HUES48 (cell line): ENCODE measurements around the gene ABCB8.

Experiments used
- H3K27ac ChIP-seq: one replicate; pipeline ENCODE4 v1.7.0; 2013; ENCODE audit warnings: low read depth, low read length, inconsistent platforms
- H3K27me3 ChIP-seq: 2 replicates; pipeline ENCODE4 v1.6.1; 2013; ENCODE audit warnings: mild to moderate bottlenecking, low read length; ENCODE audit not compliant: control insufficient read depth, insufficient read depth
- H3K36me3 ChIP-seq: 2 replicates; pipeline ENCODE4 v1.6.1; 2013; ENCODE audit warnings: low read length; ENCODE audit not compliant: control insufficient read depth, insufficient read depth
- H3K4me1 ChIP-seq: 2 replicates; pipeline ENCODE4 v1.6.1; 2013; ENCODE audit warnings: mild to moderate bottlenecking, low read length; ENCODE audit not compliant: control insufficient read depth, insufficient read depth
- H3K4me3 ChIP-seq: 2 replicates; pipeline ENCODE4 v1.5.1; 2013; ENCODE audit warnings: mild to moderate bottlenecking, low read depth, low read length
- H3K9ac ChIP-seq: 2 replicates; pipeline ENCODE4 v1.6.1; 2013; ENCODE audit warnings: mild to moderate bottlenecking, low read depth, low read length, moderate library complexity
- H3K9me3 ChIP-seq: 2 replicates; pipeline ENCODE4 v1.6.1; 2013; ENCODE audit warnings: low read length; ENCODE audit not compliant: control insufficient read depth, insufficient read depth

ABCB8 gene

GRCh38 chr7:151064993-151065392 lies 36.7 kb downstream of the ABCB8 start:
- Histone ChIP-seq H3K4me1 (peaks cover 31% of the 10 kb centered on the region), H3K4me3 (no peak overlapping the region), H3K9ac (no peak overlapping the region), H3K36me3 (peaks cover 53% of the 10 kb centered on the region), H3K27me3 (no peaks in the 10 kb centered on the region), H3K9me3 (no peaks in the 10 kb centered on the region), H3K27ac (no peak overlapping the region)

GRCh38 chr7:151065516-151065915 lies 37.3 kb downstream of the ABCB8 start:
- Histone ChIP-seq H3K36me3 (peaks cover 59% of the 10 kb centered on the region), H3K27ac (no peak overlapping the region), H3K4me1 (peaks cover 29% of the 10 kb centered on the region), H3K9ac (no peak overlapping the region), H3K4me3 (no peak overlapping the region), H3K9me3 (no peaks in the 10 kb centered on the region), H3K27me3 (no peaks in the 10 kb centered on the region)

- peaks cover 68% of the 10 kb centered on the region for H3K36me3 ChIP-seq
- H3K9me3 ChIP-seq = no peaks in the 10 kb centered on the region
- no peak overlapping the region for H3K27ac ChIP-seq
- H3K27me3 ChIP-seq = no peaks in the 10 kb centered on the region
- H3K4me3 ChIP-seq = no peak overlapping the region
- H3K4me1 ChIP-seq = peaks cover 20% of the 10 kb centered on the region
- no peak overlapping the region for H3K9ac ChIP-seq
These were observed 38.2 kb downstream of the ABCB8 start for GRCh38 chr7:151066273-151066974.

DNA sequence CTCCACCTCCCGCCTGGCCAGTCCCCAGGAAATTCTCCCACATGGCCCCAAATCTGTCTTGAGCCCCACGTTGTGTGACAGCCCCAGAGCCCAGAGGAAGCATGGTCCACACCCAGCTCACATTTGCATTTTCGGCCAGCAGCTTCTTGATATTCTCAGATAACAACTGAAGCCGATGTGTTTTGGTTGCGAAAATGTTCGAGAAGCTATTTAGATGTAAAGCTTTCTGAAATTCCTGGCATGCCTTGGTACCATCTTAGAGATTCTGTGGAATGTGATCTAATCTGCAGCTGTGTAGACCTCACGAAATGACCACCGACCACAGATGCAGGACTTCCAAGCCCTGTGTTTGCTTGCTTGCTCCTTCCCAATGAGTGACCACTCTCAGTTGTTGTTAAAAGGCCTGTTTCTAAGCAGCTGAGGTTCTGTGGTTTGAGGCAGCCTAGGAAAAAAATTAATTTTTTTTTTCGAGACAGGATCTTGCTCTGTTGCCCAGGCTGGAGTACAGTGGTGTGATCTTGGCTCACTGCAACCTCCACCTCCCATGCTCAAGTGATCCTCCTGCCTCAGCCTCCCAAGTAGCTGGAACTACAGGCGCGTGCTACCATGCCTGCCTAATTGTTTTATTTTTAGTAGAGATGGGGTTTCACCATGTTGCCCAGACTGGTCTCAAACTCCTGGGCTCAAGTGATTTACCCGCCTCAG lies 40.0 kb downstream of the ABCB8 start:
- Histone ChIP-seq H3K4me3 (no peak overlapping the region), H3K27ac (peak overlapping the region; percentile 67), H3K4me1 (peaks cover 10% of the 10 kb centered on the region), H3K36me3 (peaks cover 84% of the 10 kb centered on the region), H3K9ac (no peak overlapping the region), H3K27me3 (no peaks in the 10 kb centered on the region), H3K9me3 (no peaks in the 10 kb centered on the region)

- Histone ChIP-seq H3K9me3 (no peaks in the 10 kb centered on the region), H3K4me3 (no peak overlapping the region), H3K27me3 (no peaks in the 10 kb centered on the region), H3K9ac (no peak overlapping the region), H3K27ac (no peak overlapping the region), H3K36me3 (peaks cover 96% of the 10 kb centered on the region), H3K4me1 (peaks cover 7% of the 10 kb centered on the region)
These were observed 41.8 kb downstream of the ABCB8 start for GRCh38 chr7:151069841-151070573.

DNA sequence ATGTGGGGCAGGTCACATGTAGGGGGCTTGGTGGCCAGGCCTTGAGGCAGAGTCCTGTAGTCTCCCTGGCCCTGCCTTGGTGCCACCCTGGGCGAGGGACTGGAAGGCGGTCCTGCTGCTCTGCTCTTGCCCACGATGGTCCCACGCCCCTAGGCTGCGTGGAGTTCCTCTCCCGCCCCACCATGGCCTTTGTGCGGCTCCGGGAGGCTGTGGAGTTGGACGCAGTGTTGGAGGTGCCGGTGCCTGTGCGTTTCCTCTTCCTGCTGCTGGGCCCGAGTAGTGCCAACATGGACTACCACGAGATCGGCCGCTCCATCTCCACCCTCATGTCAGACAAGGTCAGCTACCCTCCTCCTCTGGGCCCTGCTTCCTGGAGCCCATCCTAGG lies 42.3 kb downstream of the ABCB8 start:
- H3K9ac ChIP-seq = no peak overlapping the region
- peaks cover 95% of the 10 kb centered on the region for H3K36me3 ChIP-seq
- H3K27ac ChIP-seq = no peak overlapping the region
- H3K27me3 ChIP-seq = no peaks in the 10 kb centered on the region
- H3K9me3 ChIP-seq = no peaks in the 10 kb centered on the region
- peaks cover 7% of the 10 kb centered on the region for H3K4me1 ChIP-seq
- H3K4me3 ChIP-seq = no peak overlapping the region

GRCh38 chr7:151071032-151071866 lies 43.0 kb downstream of the ABCB8 start:
- H3K4me1 ChIP-seq = peaks cover 7% of the 10 kb centered on the region
- no peak overlapping the region for H3K4me3 ChIP-seq
- H3K27ac ChIP-seq = no peak overlapping the region
- H3K9me3 ChIP-seq = no peaks in the 10 kb centered on the region
- H3K9ac ChIP-seq = no peak overlapping the region
- peaks cover 93% of the 10 kb centered on the region for H3K36me3 ChIP-seq
- H3K27me3 ChIP-seq = no peaks in the 10 kb centered on the region

- Histone ChIP-seq H3K4me3 (no peak overlapping the region), H3K27ac (no peak overlapping the region), H3K36me3 (peaks cover 69% of the 10 kb centered on the region)
These were observed 45.7 kb downstream of the ABCB8 start for GRCh38 chr7:151073990-151074389.

DNA sequence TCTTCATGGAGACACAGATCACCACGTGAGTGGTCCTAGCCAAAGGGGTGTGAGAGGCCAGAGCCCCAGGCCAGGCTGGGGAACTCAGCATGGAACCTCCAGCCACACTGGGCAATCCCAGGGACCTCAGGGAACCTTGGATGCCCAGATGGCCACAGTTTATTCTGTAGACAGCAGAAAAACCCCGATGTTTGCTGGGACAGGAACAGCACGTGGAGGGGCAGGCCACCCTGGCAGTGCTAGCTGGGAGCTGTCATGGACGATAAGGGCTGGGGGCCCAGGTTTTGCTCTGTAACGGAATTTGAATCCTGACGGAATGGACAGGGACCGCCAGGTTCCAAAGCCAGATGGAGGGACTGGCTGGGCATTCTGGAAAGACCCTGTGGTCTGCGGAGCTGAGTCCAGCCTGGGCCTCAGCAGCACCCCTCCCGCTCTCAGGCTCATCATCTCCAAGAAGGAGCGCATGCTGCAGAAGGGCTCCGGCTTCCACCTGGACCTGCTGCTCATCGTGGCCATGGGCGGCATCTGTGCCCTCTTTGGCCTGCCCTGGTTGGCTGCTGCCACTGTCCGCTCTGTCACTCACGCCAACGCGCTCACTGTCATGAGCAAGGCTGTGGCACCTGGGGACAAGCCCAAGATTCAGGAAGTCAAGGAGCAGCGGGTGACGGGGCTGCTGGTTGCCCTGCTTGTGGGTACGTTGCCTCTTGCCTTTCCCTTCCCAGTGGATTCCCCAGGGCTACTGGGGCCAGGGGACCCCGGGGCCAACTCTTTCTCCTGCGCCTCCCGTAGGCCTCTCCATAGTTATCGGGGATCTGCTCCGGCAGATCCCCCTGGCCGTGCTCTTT lies 46.8 kb downstream of the ABCB8 start:
- no peak overlapping the region for H3K4me3 ChIP-seq
- no peaks in the 10 kb centered on the region for H3K27me3 ChIP-seq
- H3K27ac ChIP-seq = no peak overlapping the region
- H3K36me3 ChIP-seq = peaks cover 58% of the 10 kb centered on the region
- H3K9ac ChIP-seq = no peak overlapping the region
- H3K4me1 ChIP-seq = peaks cover 13% of the 10 kb centered on the region
- no peaks in the 10 kb centered on the region for H3K9me3 ChIP-seq

More at GRCh38 chr7:151073990-151074389, 45.7 kb downstream of the ABCB8 start:
- H3K27me3 ChIP-seq = no peaks in the 10 kb centered on the region
- H3K9me3 ChIP-seq = no peaks in the 10 kb centered on the region
- H3K9ac ChIP-seq = no peak overlapping the region
- peaks cover 4% of the 10 kb centered on the region for H3K4me1 ChIP-seq

GRCh38 chr7:151075662-151075971 lies 47.4 kb downstream of the ABCB8 start:
- peaks cover 53% of the 10 kb centered on the region for H3K36me3 ChIP-seq
- H3K27me3 ChIP-seq = no peaks in the 10 kb centered on the region
- no peak overlapping the region for H3K27ac ChIP-seq
- no peak overlapping the region for H3K9ac ChIP-seq
- no peaks in the 10 kb centered on the region for H3K9me3 ChIP-seq
- H3K4me1 ChIP-seq = peaks cover 13% of the 10 kb centered on the region
- H3K4me3 ChIP-seq = no peak overlapping the region
